HEK293 (cell line): ENCODE measurements around the gene EPHA2.

Experiments used
- CTCF ChIP-seq: fragments of 450-650 bp; formaldehyde crosslinking; IDR thresholded peaks from 2 replicates; pipeline ENCODE4 v1.5.1; 2016; ENCODE audit warnings: missing biosample characterization, missing genetic modification characterization
- ZNF549 ChIP-seq: fragments of 450-650 bp; IDR thresholded peaks from 2 replicates; pipeline ENCODE4 v1.5.1; 2018; ENCODE audit warnings: missing biosample characterization, missing genetic modification characterization, mild to moderate bottlenecking, inconsistent platforms, moderate library complexity
- ZNF639 ChIP-seq: fragments of 450-650 bp; formaldehyde crosslinking; IDR thresholded peaks from 2 replicates; pipeline ENCODE4 v1.5.1; 2016; ENCODE audit warnings: missing biosample characterization, missing genetic modification characterization
- ZNF747 ChIP-seq: fragments of 450-650 bp; formaldehyde crosslinking; IDR thresholded peaks from 2 replicates; pipeline ENCODE4 v1.5.1; 2016; ENCODE audit warnings: missing biosample characterization, missing genetic modification characterization

GRCh38 chr1:16205334-16205671 is 49.4 kb upstream of the EPHA2 start:
- TF ChIP-seq CTCF (tag by site-specific recombination) (no peak), ZNF549 (tag by site-specific recombination) (no peak), ZNF747 (no peak), ZNF639 (tag by site-specific recombination) (no peak)
